Choroid plexus epithelial cell (primary cell): ENCODE measurements around the gene RIBC1.

ENCODE experiments used
- DNase-seq: peaks from one replicate; pipeline ENCODE4 v3.0.0-alpha.2; 2010; ENCODE audit warnings: low read depth
- H3K4me3 ChIP-seq: 2 replicates; pipeline ENCODE4 v1.5.1; 2011; ENCODE audit warnings: low read depth, mild to moderate bottlenecking, control low read depth, low read length, moderate library complexity
- TF ChIP-seq, protein P1 (sequence below): conservative IDR thresholded peaks from 2 replicates; pipeline ENCODE4 v1.5.1; 2011; ENCODE audit warnings: low read depth, mild to moderate bottlenecking, control low read depth, inconsistent platforms, low read length, moderate library complexity

The RIBC1 gene

DNA sequence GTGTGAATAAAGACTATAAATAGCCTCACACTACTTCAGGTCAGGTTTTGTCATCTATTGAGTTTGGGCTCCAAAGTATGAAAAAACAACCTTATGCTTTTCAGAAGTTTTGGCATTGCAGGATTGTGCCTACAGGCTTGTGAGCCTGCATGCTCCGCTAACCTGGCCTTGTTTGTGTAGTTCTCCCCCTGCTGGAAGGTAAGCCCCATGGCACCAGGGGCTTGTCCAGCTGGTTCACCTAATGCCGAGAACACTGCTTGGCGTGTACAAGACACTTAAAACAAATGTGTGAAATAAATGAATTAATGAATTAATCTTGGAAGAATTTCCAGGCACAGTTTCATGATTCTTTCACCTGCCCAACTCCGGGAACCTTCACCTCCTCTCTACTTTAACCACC, 13.3 kb downstream of the RIBC1 start:
- H3K4me3 ChIP-seq = no peak overlapping the region
- peak; percentile 80 for DNase-seq
- TF ChIP-seq, protein P1, sequence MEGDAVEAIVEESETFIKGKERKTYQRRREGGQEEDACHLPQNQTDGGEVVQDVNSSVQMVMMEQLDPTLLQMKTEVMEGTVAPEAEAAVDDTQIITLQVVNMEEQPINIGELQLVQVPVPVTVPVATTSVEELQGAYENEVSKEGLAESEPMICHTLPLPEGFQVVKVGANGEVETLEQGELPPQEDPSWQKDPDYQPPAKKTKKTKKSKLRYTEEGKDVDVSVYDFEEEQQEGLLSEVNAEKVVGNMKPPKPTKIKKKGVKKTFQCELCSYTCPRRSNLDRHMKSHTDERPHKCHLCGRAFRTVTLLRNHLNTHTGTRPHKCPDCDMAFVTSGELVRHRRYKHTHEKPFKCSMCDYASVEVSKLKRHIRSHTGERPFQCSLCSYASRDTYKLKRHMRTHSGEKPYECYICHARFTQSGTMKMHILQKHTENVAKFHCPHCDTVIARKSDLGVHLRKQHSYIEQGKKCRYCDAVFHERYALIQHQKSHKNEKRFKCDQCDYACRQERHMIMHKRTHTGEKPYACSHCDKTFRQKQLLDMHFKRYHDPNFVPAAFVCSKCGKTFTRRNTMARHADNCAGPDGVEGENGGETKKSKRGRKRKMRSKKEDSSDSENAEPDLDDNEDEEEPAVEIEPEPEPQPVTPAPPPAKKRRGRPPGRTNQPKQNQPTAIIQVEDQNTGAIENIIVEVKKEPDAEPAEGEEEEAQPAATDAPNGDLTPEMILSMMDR = peak; percentile 84

DNA sequence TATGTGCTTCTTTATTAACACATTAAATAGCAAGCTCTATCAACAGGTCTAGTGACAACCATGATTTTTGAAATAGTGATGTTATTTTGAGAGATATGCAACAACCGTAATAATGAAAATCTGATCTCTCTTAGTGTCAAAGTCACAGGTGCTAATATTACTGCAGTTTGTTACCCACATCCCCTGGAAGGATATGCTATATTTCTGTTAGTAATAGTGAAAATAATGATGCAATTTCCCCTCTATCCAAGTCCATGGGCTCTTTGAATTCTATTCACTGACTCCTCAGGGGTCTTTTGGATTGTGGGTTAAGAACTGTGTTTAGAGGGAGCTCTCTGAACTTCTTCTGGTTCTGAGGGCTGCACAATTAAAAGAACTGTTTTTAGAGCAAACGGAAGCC, 14.5 kb downstream of the RIBC1 start:
- TF ChIP-seq, protein P1 = no peak
- H3K4me3 ChIP-seq = no peak overlapping the region
- DNase-seq = no peak

DNA sequence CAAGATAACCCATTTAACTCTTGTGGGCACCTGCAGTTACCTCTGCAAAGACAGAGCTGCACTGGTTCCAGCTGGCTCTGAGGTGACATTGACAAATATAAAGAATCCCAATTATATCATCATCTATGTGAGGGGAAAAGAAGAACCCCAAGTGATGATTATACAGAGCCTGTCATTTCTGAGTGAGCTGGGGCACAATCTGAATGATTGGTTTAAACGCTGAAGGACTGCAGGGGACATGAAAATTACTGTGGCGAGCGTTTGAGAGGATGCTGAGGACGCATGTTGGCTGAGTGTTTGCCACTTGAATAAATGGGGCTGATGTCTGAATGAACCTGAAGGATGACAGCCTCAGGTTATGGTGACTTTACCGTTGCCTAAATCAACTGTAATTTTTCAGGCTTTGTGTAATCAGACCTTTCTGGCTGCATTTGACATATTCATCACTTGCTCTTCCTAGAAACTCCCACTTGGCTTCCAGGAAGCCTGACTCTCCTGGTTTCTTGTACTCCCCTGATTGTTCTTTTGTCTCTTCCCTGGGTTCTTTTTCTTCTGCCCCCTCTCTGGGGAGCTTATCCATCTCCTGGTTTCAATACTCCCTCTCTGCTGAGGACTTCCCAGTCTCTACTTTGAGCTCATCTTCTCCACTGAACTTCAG, 15.6 kb downstream of the RIBC1 start:
- TF ChIP-seq, protein P1 = no peak
- H3K4me3 ChIP-seq = no peak overlapping the region
- DNase-seq = no peak

DNA sequence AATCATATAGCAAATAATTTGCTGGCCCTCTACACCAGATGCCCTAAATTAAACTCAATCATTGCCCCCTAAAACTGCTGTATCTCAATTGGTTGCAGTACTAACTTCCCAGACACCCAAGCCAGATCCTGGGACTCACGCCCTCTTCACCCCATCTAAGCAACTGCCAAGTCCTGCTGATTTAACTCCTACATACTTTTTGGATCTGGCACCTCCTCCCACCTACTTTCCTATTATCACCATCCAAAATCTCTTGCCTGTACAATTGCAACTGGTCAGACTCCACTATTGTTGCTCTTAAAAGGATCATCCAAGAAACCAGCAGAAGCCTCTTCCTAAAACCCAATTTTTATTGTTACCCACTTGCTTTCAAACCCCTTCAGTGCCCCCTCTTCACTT, 16.2 kb downstream of the RIBC1 start:
- TF ChIP-seq, protein P1 = no peak
- H3K4me3 ChIP-seq = no peak overlapping the region
- DNase-seq = no peak

DNA sequence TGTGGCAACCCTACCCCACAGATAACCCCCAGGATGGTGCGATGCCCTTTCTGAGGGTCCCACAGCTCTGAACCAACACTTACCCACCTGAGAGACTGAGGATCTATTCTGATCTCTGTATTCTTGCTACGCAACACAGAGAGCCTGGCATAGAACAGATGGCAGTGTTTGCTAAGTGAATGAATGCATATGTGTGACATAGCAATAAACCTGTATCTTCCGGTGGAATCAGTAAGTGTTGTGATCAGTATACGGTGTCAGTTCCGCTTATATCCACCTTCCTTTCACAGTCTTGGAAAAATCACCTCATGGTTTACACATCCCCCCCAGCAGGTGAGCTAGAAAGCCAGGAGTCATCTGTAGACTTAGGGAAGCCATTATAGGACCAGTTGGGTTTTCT, 17.4 kb downstream of the RIBC1 start:
- no peak for DNase-seq
- H3K4me3 ChIP-seq = no peak overlapping the region
- TF ChIP-seq, protein P1 = no peak

DNA sequence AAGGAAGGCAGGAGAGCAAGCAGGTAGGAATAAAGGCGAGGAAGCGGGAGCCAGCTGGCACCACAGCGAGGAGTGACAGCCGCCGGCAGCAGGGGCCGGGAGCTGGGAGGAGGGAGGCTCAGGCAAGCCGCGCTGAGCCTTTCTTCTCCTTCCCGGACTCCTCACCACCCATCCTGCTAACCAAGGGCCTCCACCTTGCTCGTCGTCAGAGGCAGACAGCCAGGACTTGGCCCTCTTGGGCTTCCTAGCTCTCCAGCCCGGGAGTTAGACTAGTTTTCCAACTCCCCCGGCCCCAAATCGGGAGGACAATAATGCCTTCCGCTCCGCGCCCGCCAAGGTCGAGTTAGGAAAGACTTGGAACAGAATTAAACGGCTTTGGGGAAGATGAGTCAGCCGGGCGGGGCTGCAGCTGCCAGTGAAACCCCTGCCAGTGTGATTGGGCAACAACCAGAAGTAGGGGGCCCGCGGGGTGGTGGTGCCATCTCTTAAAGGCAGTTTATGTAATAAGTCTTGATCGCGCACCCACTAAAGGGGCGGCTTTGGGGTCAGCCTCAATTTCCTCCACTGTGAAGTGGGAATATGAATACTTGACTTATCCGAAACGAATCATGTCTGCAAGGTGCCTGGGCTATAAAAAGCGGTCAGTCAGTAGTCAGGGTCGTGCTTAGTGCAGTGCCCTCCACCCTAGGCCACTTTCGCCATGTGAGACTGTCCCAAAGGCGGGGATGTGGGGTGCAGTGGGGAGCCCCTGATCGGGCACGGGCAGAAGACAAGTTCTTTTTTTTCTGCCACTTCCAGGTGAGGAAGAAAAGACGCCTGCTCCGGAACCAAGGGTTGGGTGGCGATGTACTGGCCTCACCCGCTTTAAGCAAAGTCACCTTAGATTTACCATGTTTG, 18.2 kb downstream of the RIBC1 start:
- peak overlapping the region; percentile 53 for H3K4me3 ChIP-seq
- DNase-seq = peak; percentile 24
- TF ChIP-seq, protein P1 = no peak
